SK-N-SH (cell line): Measurements from ENCODE around the gene CNDP2. TPM values are rescaled to one million over a fixed set of nuclear protein-coding genes. Genes with fewer than 3 reads are reported as not detected.

ENCODE experiments used
- CTCF ChIA-PET: fragments of 300-600, 350-600 bp; formaldehyde crosslinking; extraction: SDS; loops from one replicate; lab custom pipeline; 2021; lab: Yijun Ruan, JAX
- POLR2A ChIA-PET: fragments of 350-600 bp; sonication (Branson Sonifier 250); formaldehyde crosslinking; extraction: SDS; loops from one replicate; lab custom pipeline; 2020; ENCODE audit warnings: antibody characterized with exemption, inconsistent platforms; lab: Yijun Ruan, JAX
- DNase-seq: peaks from one replicate; pipeline ENCODE4 v3.0.0; 2012
- H2AFZ ChIP-seq: fragments of 200-600 bp; sonication (generic); 2 replicates; pipeline ENCODE4 v1.8.1; 2016; ENCODE audit warnings: antibody characterized with exemption, mild to moderate bottlenecking, low read depth
- H3F3A ChIP-seq: fragments of 200-600 bp; sonication (generic); replicated peaks from 2 replicates; pipeline ENCODE3; 2016; ENCODE audit warnings: antibody characterized with exemption, mild to moderate bottlenecking; ENCODE audit not compliant: insufficient read depth
- H3K27ac ChIP-seq, 2 experiments: fragments of 200-500 bp in 1 of 2; fragments of 200-600 bp in 1 of 2; sonication (Bioruptor generic) in 1 of 2; sonication (generic), shearing (Covaris generic) in 1 of 2; 2 replicates each; pipeline versions ENCODE4 v1.5.1 to v1.6.1; 2014 to 2016; ENCODE audit warnings: low read depth in 2 of 2, inconsistent platforms in 1 of 2, low read length in 1 of 2, mild to moderate bottlenecking in 1 of 2, mixed read lengths in 1 of 2
- H3K27me3 ChIP-seq: fragments of 200-600 bp; sonication (generic), shearing (Covaris generic); 2 replicates; pipeline ENCODE4 v1.6.1; 2016; ENCODE audit warnings: mixed run types; ENCODE audit not compliant: insufficient read depth
- H3K36me3 ChIP-seq, 2 experiments: fragments of 200-500 bp in 1 of 2; fragments of 200-600 bp in 1 of 2; sonication (Bioruptor generic) in 1 of 2; sonication (generic) in 1 of 2; replicated peaks in 1 of 2; 2 replicates each; pipeline versions ENCODE3 to v1.5.1; 2014 to 2016; ENCODE audit warnings: low read length in 1 of 2, mild to moderate bottlenecking in 1 of 2; ENCODE audit not compliant: insufficient read depth in 2 of 2, control insufficient read depth in 1 of 2
- H3K4me1 ChIP-seq, 2 experiments: fragments of 200-500 bp in 1 of 2; fragments of 200-600 bp in 1 of 2; sonication (Bioruptor generic) in 1 of 2; sonication (generic), shearing (Covaris generic) in 1 of 2; 2 replicates each; pipeline versions ENCODE4 v1.5.1 to v1.6.1; 2014 to 2016; ENCODE audit warnings: low read depth in 1 of 2, low read length in 1 of 2, mixed run types in 1 of 2; ENCODE audit not compliant: insufficient read depth in 2 of 2, control insufficient read depth in 1 of 2
- H3K4me2 ChIP-seq: fragments of 200-600 bp; sonication (generic), shearing (Covaris generic); 2 replicates; pipeline ENCODE4 v1.6.1; 2017; ENCODE audit warnings: mixed run types
- H3K4me3 ChIP-seq, 2 experiments: fragments of 200-500 bp in 1 of 2; fragments of 200-600 bp in 1 of 2; sonication (Bioruptor generic) in 1 of 2; sonication (generic), shearing (Covaris generic) in 1 of 2; 2 replicates each; pipeline versions ENCODE4 v1.5.1 to v1.8.1; 2014 to 2016; ENCODE audit warnings: low read depth in 2 of 2, inconsistent platforms in 1 of 2, low read length in 1 of 2, mild to moderate bottlenecking in 1 of 2, mixed read lengths in 1 of 2, moderate library complexity in 1 of 2
- H3K79me2 ChIP-seq: fragments of 200-600 bp; sonication (generic); 2 replicates; pipeline ENCODE4 v1.8.1; 2017; ENCODE audit warnings: mild to moderate bottlenecking; ENCODE audit not compliant: insufficient read depth
- H3K9ac ChIP-seq: fragments of 200-600 bp; sonication (generic); 2 replicates; pipeline ENCODE4 v1.6.1; 2017; ENCODE audit warnings: mixed run types
- H3K9me2 ChIP-seq: fragments of 200-600 bp; sonication (generic); 2 replicates; pipeline ENCODE4 v1.6.1; 2017; ENCODE audit warnings: mixed run types
- H3K9me3 ChIP-seq: fragments of 200-600 bp; sonication (generic); 2 replicates; pipeline ENCODE4 v1.6.1; 2017; ENCODE audit warnings: mixed run types, mild to moderate bottlenecking, moderate library complexity
- H4K20me1 ChIP-seq: fragments of 200-600 bp; sonication (generic); 2 replicates; pipeline ENCODE4 v1.6.1; 2017; ENCODE audit warnings: mild to moderate bottlenecking, mixed run types; ENCODE audit not compliant: insufficient read depth
- EP300 ChIP-seq, 2 experiments: IDR thresholded peaks; 2 replicates each; pipeline versions ENCODE4 v1.4.0 to v1.6.1; 2012; ENCODE audit warnings: borderline replicate concordance in 1 of 2, low read depth in 1 of 2, low read length in 1 of 2
- FOXJ3 ChIP-seq: sonication (generic); formaldehyde crosslinking; IDR thresholded peaks from 2 replicates; pipeline ENCODE4 v1.5.1; 2020; ENCODE audit warnings: mild to moderate bottlenecking, missing genetic modification reagents
- GATA2 ChIP-seq: sonication (generic); formaldehyde crosslinking; IDR thresholded peaks from 2 replicates; pipeline ENCODE4 v1.5.0; 2020; ENCODE audit warnings: mild to moderate bottlenecking, missing genetic modification reagents
- IRF3 ChIP-seq: fragments of 150-350 bp; IDR thresholded peaks from 2 replicates; pipeline ENCODE4 v1.6.1; 2016; ENCODE audit warnings: mild to moderate bottlenecking, low read depth, low read length
- JUND ChIP-seq: IDR thresholded peaks from 2 replicates; pipeline ENCODE4 v1.4.0; 2012
- MXI1 ChIP-seq: IDR thresholded peaks from 2 replicates; pipeline ENCODE4 v1.6.1; 2012; ENCODE audit warnings: mild to moderate bottlenecking, low read depth, low read length, improper control_type of control experiment
- NFIC ChIP-seq: IDR thresholded peaks from 2 replicates; pipeline ENCODE4 v1.4.0; 2012; ENCODE audit warnings: borderline replicate concordance
- REST ChIP-seq: IDR thresholded peaks from 2 replicates; pipeline ENCODE4 v1.6.1; 2012; ENCODE audit warnings: mild to moderate bottlenecking, low read depth, low read length, moderate library complexity
- RXRA ChIP-seq: IDR thresholded peaks from 2 replicates; pipeline ENCODE4 v1.4.0; 2012; ENCODE audit warnings: low read depth, mild to moderate bottlenecking, borderline replicate concordance
- TAF1 ChIP-seq: IDR thresholded peaks from 2 replicates; pipeline ENCODE4 v1.6.1; 2012; ENCODE audit warnings: low read depth, mild to moderate bottlenecking, low read length, moderate library complexity, borderline replicate concordance
- TEAD4 ChIP-seq: IDR thresholded peaks from 2 replicates; pipeline ENCODE4 v1.4.0; 2012; ENCODE audit warnings: mild to moderate bottlenecking, borderline replicate concordance; ENCODE audit not compliant: insufficient read depth
- YY1 ChIP-seq: IDR thresholded peaks from 2 replicates; pipeline ENCODE4 v1.4.0; 2012; ENCODE audit warnings: low read depth, mild to moderate bottlenecking
- polyA plus RNA-seq, 3 experiments: library from polyadenylated mRNA; depleted of rRNA; stranded (reverse); fragments of >200 nt; gene quantifications; 2 replicates each; pipeline ENCODE4 v1.2.3, GENCODE V29; 2012
- TF ChIP-seq, protein P1 (sequence below): IDR thresholded peaks from 2 replicates; pipeline ENCODE4; 2012
- TF ChIP-seq, protein P2 (sequence below): fragments of 200-600 bp; sonication (generic); IDR thresholded peaks from 2 replicates; pipeline ENCODE4 v1.6.1; 2017; ENCODE audit warnings: antibody characterized with exemption, mild to moderate bottlenecking, moderate library complexity
- TF ChIP-seq, protein P3 (sequence below): IDR thresholded peaks from 2 replicates; pipeline ENCODE4 v1.4.0; 2012; ENCODE audit warnings: low read depth

The CNDP2 gene
- polyA plus RNA-seq, 1 of the 3 experiments (the other 2 are of a cell fraction) = 78.5 TPM

GRCh38 chr18:74571895-74572680 is 75.9 kb downstream of the CNDP2 start (continued):
- TF ChIP-seq REST (no peak), TEAD4 (no peak), TAF1 (no peak)
- TF ChIP-seq, protein P1, sequence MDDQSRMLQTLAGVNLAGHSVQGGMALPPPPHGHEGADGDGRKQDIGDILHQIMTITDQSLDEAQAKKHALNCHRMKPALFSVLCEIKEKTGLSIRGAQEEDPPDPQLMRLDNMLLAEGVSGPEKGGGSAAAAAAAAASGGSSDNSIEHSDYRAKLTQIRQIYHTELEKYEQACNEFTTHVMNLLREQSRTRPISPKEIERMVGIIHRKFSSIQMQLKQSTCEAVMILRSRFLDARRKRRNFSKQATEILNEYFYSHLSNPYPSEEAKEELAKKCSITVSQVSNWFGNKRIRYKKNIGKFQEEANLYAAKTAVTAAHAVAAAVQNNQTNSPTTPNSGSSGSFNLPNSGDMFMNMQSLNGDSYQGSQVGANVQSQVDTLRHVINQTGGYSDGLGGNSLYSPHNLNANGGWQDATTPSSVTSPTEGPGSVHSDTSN = no peak
- TF ChIP-seq, protein P2, sequence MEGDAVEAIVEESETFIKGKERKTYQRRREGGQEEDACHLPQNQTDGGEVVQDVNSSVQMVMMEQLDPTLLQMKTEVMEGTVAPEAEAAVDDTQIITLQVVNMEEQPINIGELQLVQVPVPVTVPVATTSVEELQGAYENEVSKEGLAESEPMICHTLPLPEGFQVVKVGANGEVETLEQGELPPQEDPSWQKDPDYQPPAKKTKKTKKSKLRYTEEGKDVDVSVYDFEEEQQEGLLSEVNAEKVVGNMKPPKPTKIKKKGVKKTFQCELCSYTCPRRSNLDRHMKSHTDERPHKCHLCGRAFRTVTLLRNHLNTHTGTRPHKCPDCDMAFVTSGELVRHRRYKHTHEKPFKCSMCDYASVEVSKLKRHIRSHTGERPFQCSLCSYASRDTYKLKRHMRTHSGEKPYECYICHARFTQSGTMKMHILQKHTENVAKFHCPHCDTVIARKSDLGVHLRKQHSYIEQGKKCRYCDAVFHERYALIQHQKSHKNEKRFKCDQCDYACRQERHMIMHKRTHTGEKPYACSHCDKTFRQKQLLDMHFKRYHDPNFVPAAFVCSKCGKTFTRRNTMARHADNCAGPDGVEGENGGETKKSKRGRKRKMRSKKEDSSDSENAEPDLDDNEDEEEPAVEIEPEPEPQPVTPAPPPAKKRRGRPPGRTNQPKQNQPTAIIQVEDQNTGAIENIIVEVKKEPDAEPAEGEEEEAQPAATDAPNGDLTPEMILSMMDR = no peak
- TF ChIP-seq, protein P3, sequence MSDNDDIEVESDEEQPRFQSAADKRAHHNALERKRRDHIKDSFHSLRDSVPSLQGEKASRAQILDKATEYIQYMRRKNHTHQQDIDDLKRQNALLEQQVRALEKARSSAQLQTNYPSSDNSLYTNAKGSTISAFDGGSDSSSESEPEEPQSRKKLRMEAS = no peak

DNA sequence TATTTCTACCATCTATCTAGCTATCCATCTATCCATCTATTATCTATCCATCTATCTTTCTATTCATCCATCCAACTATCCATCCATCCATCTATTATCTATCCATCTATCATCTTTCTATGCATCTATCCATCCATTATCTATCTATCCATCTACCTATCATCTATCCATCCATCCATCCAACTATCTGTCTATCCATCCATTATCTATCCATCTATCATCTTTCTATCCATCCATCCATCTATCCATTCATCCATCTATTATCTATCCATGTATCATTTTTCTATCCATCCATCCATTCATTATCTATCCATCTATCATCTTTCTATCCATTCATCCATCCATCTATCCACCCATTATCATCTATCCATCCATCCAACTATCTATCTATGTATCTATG is 76.9 kb downstream of the CNDP2 start:
- H3K79me2 ChIP-seq = no peaks in the 10 kb centered on the region
- no peak overlapping the region for H3K4me2 ChIP-seq
- H3K9ac ChIP-seq = no peak overlapping the region
- DNase-seq = no peak
- H3F3A ChIP-seq = no peaks in the 10 kb centered on the region
- no peaks in the 10 kb centered on the region; the same call in 1 of the 2 replicates for H3K27me3 ChIP-seq
- H3K9me2 ChIP-seq = no peaks in the 10 kb centered on the region
- no peaks in the 10 kb centered on the region for H3K9me3 ChIP-seq
- CTCF ChIA-PET = interaction anchor here (1.3 kb wide), 1 partner anchor 230 kb away, joined by 3 read pairs; no protein-coding TSS in a partner anchor
- no peak overlapping the region for H3K4me3 ChIP-seq
- POLR2A ChIA-PET = no interaction called here
- peaks cover 0 to 2% of the 10 kb centered on the region in 2 experiments; a peak in 1 of 4 replicates for H3K4me1 ChIP-seq
- H3K27ac ChIP-seq = no peak overlapping the region
- no peak overlapping the region for H2AFZ ChIP-seq
- H4K20me1 ChIP-seq = no peaks in the 10 kb centered on the region
- H3K36me3 ChIP-seq = no peaks in the 10 kb centered on the region
- TF ChIP-seq REST (no peak), YY1 (no peak), EP300 (IDR thresholded peaks at IDR 0.05; ENCODE audit: borderline replicate concordance in 1 of 2, low read depth in 1 of 2, low read length in 1 of 2) (no peak), MXI1 (no peak), RXRA (no peak), FOXJ3 (CRISPR knock-in tag) (no peak), JUND (no peak), GATA2 (CRISPR knock-in tag) (no peak), TAF1 (no peak), NFIC (no peak), IRF3 (no peak)
